Natural killer cell treated with Interleukin-12 subunit alpha and Interleukin-12 subunit beta and Interleukin-15 and Interleukin-18, amount 100 ng/mL, for 72 hours (primary cell): ENCODE measurements around the gene WDR20. TPM values are rescaled to one million over a fixed set of nuclear protein-coding genes. Genes with fewer than 3 reads are reported as not detected.
"Not testable (repeated sequence)": the region's sequence is repeated elsewhere in the genome, so short reads cannot be mapped to it uniquely, and the experiment has no call there.

Experiments used
- ATAC-seq, 2 donors: fragments of 150-1000 bp; cut with Tn5 transposase in 1 of 2; sonication (Bioruptor Pico), chemical (Tn5 transposase) in 1 of 2; 2 replicates each; pipeline ENCODE4 v1.10.0; 2021
- DNase-seq: peaks from one replicate; pipeline ENCODE4 v3.0.0; 2022; ENCODE audit warnings: low spot score
- H3K27ac Mint-ChIP-seq, 2 donors: 1 replicate in 1 of 2; 2 replicates in 1 of 2; pipeline ENCODE4 v1.8.0; 2022; ENCODE audit warnings: mixed read lengths in 2 of 2, mild to moderate bottlenecking in 1 of 2, moderate library complexity in 1 of 2
- H3K27me3 Mint-ChIP-seq, 2 donors: 1 replicate in 1 of 2; 2 replicates in 1 of 2; pipeline ENCODE4 v1.8.0; 2022; ENCODE audit warnings: mixed read lengths in 2 of 2
- H3K36me3 Mint-ChIP-seq: one replicate; pipeline ENCODE4 v1.8.0; 2022; ENCODE audit warnings: mixed read lengths
- H3K4me1 Mint-ChIP-seq, 2 donors: 1 replicate in 1 of 2; 2 replicates in 1 of 2; pipeline ENCODE4 v1.8.0; 2022; ENCODE audit warnings: low read depth in 2 of 2, mixed read lengths in 2 of 2, mild to moderate bottlenecking in 1 of 2
- H3K4me3 Mint-ChIP-seq: one replicate; pipeline ENCODE4 v1.8.0; 2022; ENCODE audit warnings: mixed read lengths
- H3K9me3 Mint-ChIP-seq: 2 replicates; pipeline ENCODE4 v1.8.0; 2022; ENCODE audit warnings: mixed read lengths
- total RNA-seq, 2 donors: library from RNA; stranded (reverse); gene quantifications; one replicate each; pipeline ENCODE4 v1.2.3, GENCODE V29; 2022

The WDR20 gene
- total RNA-seq, 2 donors from 2014 or later: 44.9 to 59.3 TPM

DNA sequence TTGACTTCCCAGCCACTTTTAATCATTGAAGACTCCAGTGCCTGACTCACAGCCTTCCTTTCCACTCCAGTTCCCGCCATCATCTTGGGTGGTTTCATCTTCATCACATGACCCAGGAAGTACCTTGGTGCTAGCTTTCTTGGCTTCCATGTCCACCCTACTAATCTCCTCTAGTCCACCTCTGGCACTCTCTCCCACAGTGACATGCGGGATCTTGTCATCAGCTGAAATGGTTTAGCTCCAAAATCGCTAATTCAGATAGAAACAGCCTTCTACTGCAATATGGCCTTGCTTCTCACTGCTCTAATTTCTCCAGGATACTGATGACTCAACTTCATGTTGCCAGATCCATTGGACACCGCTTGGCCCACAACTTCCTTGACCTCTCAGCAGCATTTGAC is 24.5 kb downstream of the WDR20 start:
- Mint-ChIP-seq H3K36me3 (peaks cover 6% of the 10 kb centered on the region), H3K27me3 (no peaks in the 10 kb centered on the region), H3K4me1 (peaks cover 39 to 48% of the 10 kb centered on the region in 2 donors), H3K9me3 (no peaks in the 10 kb centered on the region), H3K27ac (no peak overlapping the region), H3K4me3 (no peak overlapping the region)
- ATAC-seq: no peak
- DNase-seq: no peak

GRCh38 chr14:102164965-102165364 is 25.3 kb downstream of the WDR20 start:
- Mint-ChIP-seq H3K4me1 (peaks cover 36 to 49% of the 10 kb centered on the region in 2 donors), H3K27ac (no peak overlapping the region), H3K36me3 (peaks cover 6% of the 10 kb centered on the region), H3K9me3 (no peaks in the 10 kb centered on the region), H3K4me3 (no peak overlapping the region), H3K27me3 (no peaks in the 10 kb centered on the region)
- DNase-seq (no peak), ATAC-seq (no peak)

- DNase-seq (no peak), ATAC-seq (no peak)
- peaks cover 17 to 26% of the 10 kb centered on the region in 2 donors for H3K4me1 Mint-ChIP-seq
These were observed 30.4 kb downstream of the WDR20 start for GRCh38 chr14:102170061-102170460.

DNA sequence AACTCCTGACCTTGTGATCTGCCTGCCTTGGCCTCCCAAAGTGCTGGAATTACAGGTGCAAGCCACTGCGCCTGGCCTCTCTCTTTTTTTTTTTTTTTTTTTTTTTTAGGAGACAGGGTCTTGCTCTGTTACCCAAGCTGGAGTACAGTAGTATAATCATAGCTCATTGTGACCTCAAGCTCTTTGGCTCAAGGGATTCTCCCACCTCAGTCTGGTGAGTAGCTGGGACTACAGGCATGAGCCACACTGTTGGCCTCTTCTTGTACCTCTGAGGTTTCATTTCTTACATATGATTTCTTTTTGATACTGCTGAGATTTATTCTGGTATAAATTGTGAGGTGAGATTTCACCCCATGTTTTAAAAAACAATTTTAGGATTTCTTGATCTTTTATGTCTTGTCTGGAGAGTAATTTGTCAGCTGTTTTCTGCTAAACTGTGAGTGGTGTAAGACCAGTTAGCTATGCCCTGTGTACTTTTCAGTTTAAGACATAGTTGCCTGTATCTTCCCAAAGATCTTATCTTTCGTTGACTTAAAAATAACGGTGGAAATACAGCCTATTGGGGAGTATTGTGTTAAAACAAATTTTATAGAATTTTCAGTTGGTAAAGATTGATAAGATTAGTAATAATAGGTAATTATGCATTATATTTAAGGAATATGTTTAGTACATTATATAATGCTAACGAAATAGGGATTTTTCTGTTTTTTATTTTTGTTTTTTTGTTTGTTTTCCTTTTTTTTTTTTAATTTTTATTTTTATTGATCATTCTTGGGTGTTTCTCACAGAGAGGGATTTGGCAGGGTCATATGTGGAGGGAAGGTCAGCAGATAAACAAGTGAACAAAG is 31.7 kb downstream of the WDR20 start:
- ATAC-seq (no peak), DNase-seq (no peak)
- Mint-ChIP-seq H3K9me3 (no peaks in the 10 kb centered on the region), H3K4me3 (no peak overlapping the region), H3K36me3 (peaks cover 7% of the 10 kb centered on the region), H3K27me3 (no peaks in the 10 kb centered on the region), H3K4me1 (peaks cover 19 to 31% of the 10 kb centered on the region in 2 donors), H3K27ac (no peak overlapping the region)

More at GRCh38 chr14:102170061-102170460, 30.4 kb downstream of the WDR20 start:
- H3K4me3 Mint-ChIP-seq: no peak overlapping the region
- no peaks in the 10 kb centered on the region for H3K9me3 Mint-ChIP-seq
- H3K27ac Mint-ChIP-seq: no peak overlapping the region
- no peaks in the 10 kb centered on the region for H3K27me3 Mint-ChIP-seq
- peaks cover 3% of the 10 kb centered on the region for H3K36me3 Mint-ChIP-seq

DNA sequence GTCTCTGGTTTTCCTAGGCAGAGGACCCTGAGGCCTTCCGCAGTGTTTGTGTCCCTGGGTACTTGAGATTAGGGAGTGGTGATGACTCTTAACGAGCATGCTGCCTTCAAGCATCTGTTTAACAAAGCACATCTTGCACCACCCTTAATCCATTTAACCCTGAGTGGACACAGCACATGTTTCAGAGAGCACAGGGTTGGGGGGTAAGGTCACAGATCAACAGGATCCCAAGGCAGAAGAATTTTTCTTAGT is 32.2 kb downstream of the WDR20 start:
- H3K36me3 Mint-ChIP-seq, H3K9me3 Mint-ChIP-seq, H3K27ac Mint-ChIP-seq, H3K27me3 Mint-ChIP-seq, H3K4me3 Mint-ChIP-seq, ATAC-seq, DNase-seq: not testable (repeated sequence)
- peaks cover 15 to 29% of the 10 kb centered on the region in 2 donors for H3K4me1 Mint-ChIP-seq

- not testable (repeated sequence) for H3K4me3 Mint-ChIP-seq, H3K9me3 Mint-ChIP-seq, H3K27me3 Mint-ChIP-seq, H3K36me3 Mint-ChIP-seq, H3K27ac Mint-ChIP-seq, DNase-seq, ATAC-seq
- peaks cover 23 to 32% of the 10 kb centered on the region in 2 donors for H3K4me1 Mint-ChIP-seq
These were observed 33.0 kb downstream of the WDR20 start for GRCh38 chr14:102172721-102173120.

- no peak for ATAC-seq
- H3K9me3 Mint-ChIP-seq: no peaks in the 10 kb centered on the region
- peaks cover 7% of the 10 kb centered on the region for H3K36me3 Mint-ChIP-seq
- no peaks in the 10 kb centered on the region for H3K27me3 Mint-ChIP-seq
- H3K4me3 Mint-ChIP-seq: no peak overlapping the region
- H3K4me1 Mint-ChIP-seq: peaks cover 38 to 47% of the 10 kb centered on the region in 2 donors
- H3K27ac Mint-ChIP-seq: no peak overlapping the region
- DNase-seq: no peak
These were observed 37.5 kb downstream of the WDR20 start for GRCh38 chr14:102177161-102177560.

DNA sequence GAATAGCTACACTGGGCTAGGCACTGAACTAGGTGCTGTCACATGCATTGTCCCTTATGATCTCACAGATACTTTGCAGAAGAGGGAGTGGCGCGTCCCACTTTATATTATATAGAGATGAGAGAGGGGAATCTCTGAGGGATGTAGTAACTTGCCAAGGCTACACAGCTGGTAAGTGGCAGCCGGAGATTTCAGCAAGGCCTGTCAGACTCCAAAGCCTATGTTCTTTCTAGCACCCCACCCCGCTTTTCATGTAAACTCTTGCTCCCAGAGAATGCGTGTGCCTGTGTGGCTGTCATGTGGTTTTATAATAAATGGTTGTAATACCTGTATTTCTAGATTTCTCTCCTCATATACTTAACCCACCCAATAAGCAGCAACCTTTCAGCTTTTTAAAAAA is 39.1 kb downstream of the WDR20 start:
- H3K9me3 Mint-ChIP-seq: no peaks in the 10 kb centered on the region
- ATAC-seq: no peak

DNA sequence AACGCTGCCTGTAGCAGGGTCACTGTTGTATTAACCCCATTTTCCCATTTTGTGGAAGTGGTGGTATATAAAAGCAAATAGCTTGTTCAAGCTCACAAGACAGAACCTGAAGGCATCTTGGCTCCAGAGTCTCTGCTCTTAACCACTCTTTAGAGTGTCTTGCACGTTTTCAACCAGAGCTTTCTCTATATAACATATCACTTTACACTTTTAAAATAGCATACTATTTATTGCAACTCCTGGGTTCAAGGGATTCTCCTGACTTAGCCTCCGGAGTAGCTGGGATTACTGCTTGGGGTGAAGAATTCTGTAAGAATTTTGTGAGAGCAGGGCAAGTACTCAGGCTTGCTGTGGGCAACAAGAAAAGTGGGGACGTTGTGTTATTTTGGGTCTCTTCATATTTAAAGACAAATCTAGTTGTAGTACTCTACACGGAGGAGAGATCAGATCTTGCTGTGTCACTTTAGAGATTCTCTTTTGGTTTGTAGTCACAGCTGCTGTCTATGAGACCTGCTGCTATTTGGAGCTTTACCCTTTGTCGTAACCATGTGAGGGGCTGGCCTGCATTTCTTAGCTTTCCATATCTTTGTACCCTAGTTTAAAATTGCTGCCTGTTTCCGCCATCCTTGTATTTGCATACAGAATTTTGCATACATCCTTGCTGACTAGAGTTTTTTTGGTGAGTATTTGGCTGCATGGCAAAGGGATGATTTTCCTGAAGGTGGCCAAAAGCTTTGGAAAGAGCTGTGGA is 40.7 kb downstream of the WDR20 start:
- Mint-ChIP-seq H3K4me3 (no peak overlapping the region), H3K9me3 (no peaks in the 10 kb centered on the region), H3K27ac (peak overlapping the region in 1 of 2 donors; percentile 65), H3K36me3 (no peaks in the 10 kb centered on the region), H3K4me1 (peaks cover 49 to 63% of the 10 kb centered on the region in 2 donors), H3K27me3 (no peaks in the 10 kb centered on the region)
- DNase-seq (no peak), ATAC-seq (no peak)

More for the DNA sequence above, 39.1 kb downstream of the WDR20 start:
- peaks cover 7% of the 10 kb centered on the region for H3K36me3 Mint-ChIP-seq
- H3K27me3 Mint-ChIP-seq: no peaks in the 10 kb centered on the region
- no peak overlapping the region for H3K4me3 Mint-ChIP-seq
- no peak for DNase-seq
- H3K4me1 Mint-ChIP-seq: peaks cover 48 to 59% of the 10 kb centered on the region in 2 donors
- peak overlapping the region in 1 of 2 donors; percentile 75 for H3K27ac Mint-ChIP-seq

DNA sequence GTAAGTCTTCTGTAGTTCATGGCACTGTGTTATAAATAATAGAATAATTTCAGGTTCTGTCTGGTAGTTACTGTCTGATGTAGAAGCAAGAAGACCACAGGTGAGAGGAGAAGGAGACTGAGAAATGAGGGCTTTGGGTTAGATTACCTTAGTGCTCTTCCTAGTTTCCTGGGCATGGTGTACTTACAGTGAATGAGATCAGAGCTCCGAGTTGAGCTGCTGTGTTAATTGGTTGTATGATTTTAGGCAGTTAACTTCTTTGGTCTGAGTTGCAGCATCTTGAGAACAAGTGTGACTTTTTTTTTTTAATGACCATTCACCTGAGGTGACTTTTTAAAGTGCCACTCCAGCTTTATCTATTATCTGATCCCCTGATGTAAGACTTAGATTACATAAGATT is 41.5 kb downstream of the WDR20 start:
- Mint-ChIP-seq H3K9me3 (no peaks in the 10 kb centered on the region), H3K27me3 (no peaks in the 10 kb centered on the region), H3K4me1 (peaks cover 48 to 63% of the 10 kb centered on the region in 2 donors), H3K27ac (peak overlapping the region in 1 of 2 donors; percentile 65), H3K36me3 (no peaks in the 10 kb centered on the region), H3K4me3 (no peak overlapping the region)
- ATAC-seq: no peak
- DNase-seq: no peak

DNA sequence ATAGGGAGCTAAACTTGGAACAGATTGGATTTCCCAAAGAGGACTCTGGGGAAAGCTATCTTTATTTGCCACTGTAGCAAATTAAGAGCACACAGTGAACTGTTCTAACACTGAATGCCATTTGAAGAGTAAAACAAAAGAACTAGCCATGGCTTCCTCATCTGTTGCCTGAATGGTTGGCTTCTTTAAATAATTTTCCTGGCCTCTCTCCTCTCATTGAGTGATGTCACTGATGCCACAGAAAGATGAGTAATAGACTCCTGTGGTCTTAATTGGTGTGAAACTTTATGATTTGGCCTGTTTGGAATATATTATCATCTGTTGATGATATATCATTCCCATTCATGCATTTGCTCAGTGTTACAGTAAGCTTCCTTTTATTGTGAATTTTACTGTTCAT is 42.5 kb downstream of the WDR20 start:
- no peak overlapping the region for H3K4me3 Mint-ChIP-seq
- DNase-seq (no peak), ATAC-seq (peak; percentile 76 to 82)
- no peaks in the 10 kb centered on the region for H3K36me3 Mint-ChIP-seq
- H3K27ac Mint-ChIP-seq: no peak overlapping the region
- H3K27me3 Mint-ChIP-seq: no peaks in the 10 kb centered on the region
- no peaks in the 10 kb centered on the region for H3K9me3 Mint-ChIP-seq
- peaks cover 50 to 60% of the 10 kb centered on the region in 2 donors for H3K4me1 Mint-ChIP-seq

DNA sequence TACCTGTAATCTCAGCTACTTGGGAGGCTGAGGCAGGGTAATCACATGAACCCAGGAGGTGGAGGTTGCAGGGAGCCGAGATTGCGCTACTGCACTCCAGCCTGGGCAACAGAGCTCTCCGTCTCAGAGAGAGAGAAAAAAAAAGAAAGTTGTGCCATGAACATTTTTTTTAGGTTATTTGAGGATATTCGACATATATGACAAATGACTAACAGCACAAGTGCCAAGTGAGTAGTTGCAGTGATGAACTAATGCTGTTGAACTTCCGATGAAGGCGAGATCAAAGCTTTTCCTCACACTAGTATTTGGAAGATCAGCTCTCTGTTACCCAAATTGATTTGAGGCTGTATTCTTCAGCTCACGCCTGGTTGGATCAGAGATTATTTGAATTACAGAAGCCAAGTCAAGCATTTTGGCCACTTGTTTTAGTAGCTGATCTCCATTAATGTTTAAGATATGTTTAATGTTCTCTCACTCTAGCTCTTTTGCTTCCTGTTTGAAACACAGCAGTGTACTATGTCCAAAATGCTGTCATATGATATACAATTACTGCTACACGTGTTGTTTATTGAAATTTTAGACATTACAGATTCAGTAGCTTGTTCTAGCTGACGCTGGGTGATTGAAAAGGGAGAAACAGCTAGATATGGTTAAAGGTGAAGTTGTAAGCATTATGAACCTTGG is 43.4 kb downstream of the WDR20 start:
- no peak for ATAC-seq
- H3K27me3 Mint-ChIP-seq: no peaks in the 10 kb centered on the region
- no peaks in the 10 kb centered on the region for H3K36me3 Mint-ChIP-seq
- H3K4me1 Mint-ChIP-seq: peaks cover 48 to 58% of the 10 kb centered on the region in 2 donors
- no peaks in the 10 kb centered on the region for H3K9me3 Mint-ChIP-seq
- DNase-seq: no peak
- no peak overlapping the region for H3K4me3 Mint-ChIP-seq
- H3K27ac Mint-ChIP-seq: peak overlapping the region in 1 of 2 donors; percentile 47

DNA sequence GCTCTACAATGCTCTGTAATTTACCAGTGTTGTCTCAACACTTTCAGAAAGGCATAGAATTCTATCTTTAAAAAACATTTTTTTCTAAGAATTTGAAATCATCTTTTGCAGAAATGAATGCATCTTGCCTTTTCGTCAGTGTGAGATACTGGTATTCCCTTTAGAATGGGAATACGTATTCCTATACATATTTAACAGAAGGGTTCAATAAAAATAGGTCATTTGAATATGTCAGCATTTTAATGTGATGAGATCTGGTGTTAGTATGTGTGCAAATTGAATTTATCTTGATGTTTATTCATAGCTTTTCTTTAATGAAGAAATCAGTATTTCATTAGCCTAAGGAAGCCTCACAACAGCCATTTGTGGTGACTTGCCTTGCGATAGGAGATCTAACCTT is 44.2 kb downstream of the WDR20 start:
- ATAC-seq: no peak
- DNase-seq: no peak
- Mint-ChIP-seq H3K9me3 (no peaks in the 10 kb centered on the region), H3K27me3 (no peaks in the 10 kb centered on the region), H3K4me3 (no peak overlapping the region), H3K27ac (peak overlapping the region in 1 of 2 donors; percentile 47), H3K36me3 (no peaks in the 10 kb centered on the region), H3K4me1 (peaks cover 48 to 51% of the 10 kb centered on the region in 2 donors)
